Myocyte (in vitro differentiated cells): ENCODE measurements around the gene GPR35. TPM values are rescaled to one million over a fixed set of nuclear protein-coding genes. Genes with fewer than 3 reads are reported as not detected.

Experiments used
- DNase-seq: peaks from one replicate; pipeline ENCODE4 v3.0.0-alpha.2; 2012; ENCODE audit warnings: low read depth
- total RNA-seq: library from RNA; depleted of rRNA; stranded (reverse); fragments of >200 nt; gene quantifications from 2 replicates; pipeline ENCODE4 v1.2.3, GENCODE V29; 2014

Gene GPR35
- total RNA-seq, 1 donor from 2014 or later = 0.56 TPM

DNA sequence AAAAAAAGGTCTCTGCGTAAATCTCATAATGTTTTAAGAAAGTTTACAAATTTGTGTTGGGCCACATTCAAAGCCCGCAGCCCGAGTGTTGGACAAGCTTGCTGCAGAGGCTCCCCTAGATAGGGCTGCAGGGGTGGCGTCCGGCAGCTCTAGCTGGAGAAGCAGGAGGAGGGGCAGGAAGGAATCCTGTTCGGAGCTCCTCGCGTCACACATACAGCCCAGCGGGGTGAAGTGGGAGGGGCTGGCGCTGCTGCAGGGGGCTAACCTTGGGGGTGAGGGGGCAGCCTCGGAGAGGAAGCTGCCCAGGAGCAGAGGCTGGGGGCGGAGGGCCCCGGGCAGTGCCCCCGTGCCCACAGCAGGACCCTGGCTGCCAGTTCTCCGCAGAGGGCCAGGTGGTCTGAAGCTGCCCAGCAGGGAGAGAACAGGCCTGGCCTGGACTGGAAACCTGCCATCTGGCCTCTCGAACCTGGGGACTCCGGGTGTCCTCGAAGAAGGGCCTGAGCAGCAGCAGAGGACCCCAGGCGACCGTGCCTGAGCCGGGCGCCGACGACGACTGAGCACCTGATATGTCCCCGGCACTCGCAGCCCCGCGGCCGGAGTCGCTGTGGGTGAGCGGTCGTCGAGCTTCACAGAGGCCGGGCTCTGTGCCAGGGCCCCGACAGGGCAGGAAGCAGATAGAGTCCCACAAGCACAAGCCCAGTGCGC, 2.6 kb upstream of the GPR35 start:
- DNase-seq = no peak

DNA sequence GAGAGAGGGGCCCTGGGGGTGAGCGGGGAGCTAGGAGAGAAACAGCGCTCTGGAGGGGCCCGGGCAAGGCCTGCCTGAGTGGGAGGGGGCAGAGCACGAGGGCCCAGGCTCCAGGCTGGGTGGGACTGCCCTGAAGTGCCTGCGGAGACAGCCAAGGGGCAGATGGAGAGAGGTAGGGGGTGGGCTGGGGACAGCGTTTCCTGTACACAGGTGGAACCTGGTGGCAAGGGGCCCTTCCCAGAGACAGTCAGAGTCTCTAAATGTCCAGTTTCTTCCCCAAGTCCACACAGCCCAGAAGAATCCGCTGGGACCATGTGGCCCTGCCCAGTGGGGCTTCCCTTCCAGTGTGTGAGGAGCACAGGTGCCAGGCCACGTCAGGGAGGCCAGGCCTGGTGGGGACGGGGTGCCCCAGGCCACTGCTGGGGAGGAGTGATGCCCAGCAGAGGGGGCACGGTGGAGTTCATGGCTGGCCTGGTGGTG, 1.7 kb upstream of the GPR35 start:
- DNase-seq = no peak

DNA sequence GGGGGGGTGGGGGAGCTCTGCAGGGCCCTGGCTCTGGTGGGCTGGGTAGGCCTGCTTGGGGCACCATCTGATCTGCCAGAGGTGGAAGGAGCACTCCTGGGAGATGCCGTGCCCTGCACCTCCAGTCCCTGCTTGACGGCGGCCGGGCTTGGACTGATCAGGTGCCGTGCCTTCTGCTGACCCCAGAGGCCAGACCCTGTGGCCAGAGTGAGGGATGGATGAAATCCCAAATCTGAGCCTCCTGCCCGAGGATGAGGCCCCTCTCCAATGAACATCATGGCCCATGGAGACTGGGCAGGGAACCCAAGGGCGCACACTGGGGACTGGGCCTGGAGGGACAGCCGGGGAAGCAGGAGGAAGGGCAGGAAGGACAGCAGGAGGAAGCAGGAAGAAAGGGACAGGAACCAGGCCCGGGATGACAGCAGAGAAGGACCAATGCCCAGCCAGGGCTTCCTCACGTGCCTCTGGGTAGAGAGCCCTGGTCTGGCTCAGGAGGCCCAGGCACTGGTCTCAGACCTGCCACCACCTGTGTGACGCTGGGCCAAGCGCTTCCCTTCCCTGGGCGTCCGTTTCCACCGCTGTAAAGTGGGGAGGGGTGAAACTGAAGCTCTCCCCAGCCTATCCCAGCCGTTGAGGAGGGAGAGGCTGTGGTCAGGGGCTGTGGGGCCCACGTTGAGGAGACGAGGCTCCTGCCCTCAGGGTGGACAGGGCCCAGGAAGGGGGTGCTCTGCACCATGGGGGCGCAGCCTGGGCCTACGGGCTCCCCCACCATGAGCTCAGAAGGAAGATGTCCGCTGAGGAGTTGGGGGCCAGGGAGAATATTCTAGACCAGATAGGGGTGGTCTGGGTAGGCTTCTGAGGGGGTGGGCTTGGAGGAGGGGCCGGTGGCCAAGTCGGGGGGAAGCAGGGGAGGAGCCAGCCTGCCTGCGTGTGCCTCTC, 1.0 kb upstream of the GPR35 start:
- DNase-seq = no peak

DNA sequence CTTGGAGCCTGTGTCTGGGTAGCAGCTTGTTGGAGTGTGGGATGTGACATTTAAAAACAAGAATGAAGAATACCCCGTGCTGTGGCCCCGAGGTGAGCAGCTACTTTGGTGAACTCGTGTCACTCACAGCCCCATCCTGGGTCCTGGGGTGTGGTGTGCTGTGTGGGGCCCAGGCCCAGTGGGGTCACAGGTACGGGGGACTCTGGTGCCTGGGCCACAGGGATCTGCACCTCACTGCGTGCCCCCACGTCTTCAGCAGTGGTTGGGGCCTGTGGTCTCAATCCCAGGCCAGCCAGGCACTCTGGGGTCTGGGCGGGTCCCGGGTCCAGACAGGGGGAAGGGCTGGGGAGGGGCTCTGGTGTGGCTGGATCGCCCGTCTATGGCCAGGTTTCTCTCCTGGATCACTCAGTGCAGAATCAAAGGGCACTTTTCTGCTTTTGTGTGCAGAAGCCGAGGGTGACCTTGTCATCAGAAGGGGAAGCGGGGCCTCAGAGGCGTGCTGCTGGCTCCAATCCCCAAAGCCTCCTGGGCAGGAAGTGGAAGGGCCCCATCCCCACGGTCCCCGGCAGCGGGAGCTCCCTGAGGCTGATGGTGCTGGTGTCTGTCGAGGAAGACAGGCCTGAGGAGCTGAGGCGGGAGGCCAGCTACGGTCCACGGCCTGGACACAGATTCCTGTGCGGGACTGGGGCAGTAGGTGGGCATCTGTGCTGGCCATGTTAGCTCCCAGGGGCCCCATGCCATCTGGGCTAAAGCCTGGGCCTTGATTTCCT, 1.4 kb downstream of the GPR35 start:
- DNase-seq = no peak

DNA sequence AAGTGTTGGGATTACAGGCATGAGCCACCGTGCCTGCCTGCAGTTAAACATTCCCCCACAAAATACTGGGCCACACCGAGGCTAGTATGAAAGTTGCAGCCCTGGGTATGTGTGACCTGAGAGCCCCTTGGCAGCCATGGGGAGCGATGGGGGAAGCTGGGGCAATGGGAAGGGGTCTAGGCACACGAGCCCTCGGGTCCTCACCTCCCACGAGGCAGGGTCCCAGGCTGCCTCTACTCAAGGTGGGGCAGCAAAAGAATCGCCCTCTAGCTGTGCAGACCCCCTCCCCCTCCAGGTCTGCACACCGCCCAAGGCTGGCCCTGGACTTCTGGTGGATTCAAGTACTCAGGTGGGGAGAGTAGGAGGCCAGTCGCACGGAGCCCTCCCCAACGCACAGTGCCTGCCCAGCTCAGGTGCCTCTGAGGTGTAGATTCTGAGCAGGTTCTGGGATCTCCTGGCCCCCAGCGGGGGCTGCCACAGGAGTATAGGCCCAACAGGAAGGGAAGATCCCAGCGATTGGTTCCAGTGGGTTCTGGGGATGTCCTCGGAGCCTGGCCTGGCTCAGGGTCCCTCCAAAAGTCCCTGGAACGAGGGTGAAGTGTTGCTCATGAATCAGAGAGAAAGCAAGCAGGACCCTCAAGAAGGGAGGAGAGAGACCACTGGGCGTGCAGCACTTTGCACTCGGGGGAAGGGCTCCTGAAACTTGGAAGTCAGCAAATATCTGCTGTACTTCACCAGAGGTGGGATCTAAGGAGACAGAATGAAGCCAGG, 2.6 kb downstream of the GPR35 start:
- no peak for DNase-seq

DNA sequence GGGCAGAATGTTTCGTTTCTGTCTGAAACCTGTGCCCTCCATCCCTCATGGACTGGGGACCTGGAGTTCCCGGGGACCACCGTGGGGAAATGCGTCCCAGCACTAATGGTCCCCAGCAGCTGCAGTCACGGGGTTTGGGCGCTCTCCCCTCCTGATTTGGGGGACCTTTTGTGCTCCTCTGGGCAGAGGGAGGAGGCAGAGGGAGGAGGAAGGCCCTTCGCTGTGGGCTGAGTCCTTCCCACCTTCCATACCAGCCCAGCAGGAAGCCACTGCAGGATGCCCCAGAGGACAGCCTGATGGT, 3.2 kb downstream of the GPR35 start:
- no peak for DNase-seq

DNA sequence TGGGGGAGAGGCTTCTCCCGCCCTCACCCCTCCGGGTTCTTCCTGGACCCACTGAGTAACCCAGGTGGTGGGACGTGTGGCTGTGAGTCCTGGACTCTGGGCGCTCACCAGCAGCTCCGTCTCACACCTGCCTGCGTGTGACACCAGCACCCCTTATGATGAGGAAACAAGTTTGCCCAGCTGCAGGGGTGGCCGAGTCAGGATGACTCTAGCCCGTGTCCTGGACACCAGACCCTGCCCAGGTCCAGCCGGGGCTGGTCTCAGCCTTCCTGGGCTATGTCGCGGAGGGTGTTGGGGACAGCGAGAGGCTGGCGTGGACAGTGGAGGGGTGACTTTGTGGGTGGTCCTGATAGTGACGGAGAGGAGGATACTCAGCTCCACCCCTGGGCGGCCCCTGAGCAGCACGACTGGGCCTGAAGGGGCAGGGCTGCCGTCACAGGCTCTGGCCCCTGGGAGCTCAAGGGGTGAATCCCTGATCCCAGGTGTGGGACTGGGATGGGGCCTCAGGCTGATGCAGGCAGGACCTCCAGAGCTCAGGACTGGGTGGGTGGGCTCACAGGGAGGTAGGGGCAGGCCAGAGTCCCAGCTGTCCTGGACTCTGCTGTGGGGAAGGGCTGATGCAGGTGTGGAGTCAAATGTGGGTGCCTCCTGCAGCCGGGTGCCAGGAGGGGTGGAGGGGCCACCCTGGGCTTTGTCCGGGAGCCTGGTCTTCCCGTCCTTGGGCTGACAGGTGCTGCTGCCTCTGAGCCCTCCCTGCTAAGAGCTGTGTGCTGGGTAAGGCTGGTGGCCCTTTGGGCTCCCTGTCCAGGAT, 3.7 kb downstream of the GPR35 start:
- DNase-seq = no peak

DNA sequence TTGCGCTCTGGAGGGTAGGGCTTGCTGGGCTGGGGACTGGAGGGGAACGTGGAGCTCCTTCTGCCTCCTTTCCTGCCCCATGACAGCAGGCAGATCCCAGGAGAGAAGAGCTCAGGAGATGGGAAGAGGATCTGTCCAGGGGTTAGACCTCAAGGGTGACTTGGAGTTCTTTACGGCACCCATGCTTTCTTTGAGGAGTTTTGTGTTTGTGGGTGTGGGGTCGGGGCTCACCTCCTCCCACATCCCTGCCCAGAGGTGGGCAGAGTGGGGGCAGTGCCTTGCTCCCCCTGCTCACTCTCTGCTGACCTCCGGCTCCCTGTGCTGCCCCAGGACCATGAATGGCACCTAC, 4.3 kb downstream of the GPR35 start:
- DNase-seq = no peak

DNA sequence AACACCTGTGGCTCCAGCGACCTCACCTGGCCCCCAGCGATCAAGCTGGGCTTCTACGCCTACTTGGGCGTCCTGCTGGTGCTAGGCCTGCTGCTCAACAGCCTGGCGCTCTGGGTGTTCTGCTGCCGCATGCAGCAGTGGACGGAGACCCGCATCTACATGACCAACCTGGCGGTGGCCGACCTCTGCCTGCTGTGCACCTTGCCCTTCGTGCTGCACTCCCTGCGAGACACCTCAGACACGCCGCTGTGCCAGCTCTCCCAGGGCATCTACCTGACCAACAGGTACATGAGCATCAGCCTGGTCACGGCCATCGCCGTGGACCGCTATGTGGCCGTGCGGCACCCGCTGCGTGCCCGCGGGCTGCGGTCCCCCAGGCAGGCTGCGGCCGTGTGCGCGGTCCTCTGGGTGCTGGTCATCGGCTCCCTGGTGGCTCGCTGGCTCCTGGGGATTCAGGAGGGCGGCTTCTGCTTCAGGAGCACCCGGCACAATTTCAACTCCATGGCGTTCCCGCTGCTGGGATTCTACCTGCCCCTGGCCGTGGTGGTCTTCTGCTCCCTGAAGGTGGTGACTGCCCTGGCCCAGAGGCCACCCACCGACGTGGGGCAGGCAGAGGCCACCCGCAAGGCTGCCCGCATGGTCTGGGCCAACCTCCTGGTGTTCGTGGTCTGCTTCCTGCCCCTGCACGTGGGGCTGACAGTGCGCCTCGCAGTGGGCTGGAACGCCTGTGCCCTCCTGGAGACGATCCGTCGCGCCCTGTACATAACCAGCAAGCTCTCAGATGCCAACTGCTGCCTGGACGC, 4.9 kb downstream of the GPR35 start:
- no peak for DNase-seq

DNA sequence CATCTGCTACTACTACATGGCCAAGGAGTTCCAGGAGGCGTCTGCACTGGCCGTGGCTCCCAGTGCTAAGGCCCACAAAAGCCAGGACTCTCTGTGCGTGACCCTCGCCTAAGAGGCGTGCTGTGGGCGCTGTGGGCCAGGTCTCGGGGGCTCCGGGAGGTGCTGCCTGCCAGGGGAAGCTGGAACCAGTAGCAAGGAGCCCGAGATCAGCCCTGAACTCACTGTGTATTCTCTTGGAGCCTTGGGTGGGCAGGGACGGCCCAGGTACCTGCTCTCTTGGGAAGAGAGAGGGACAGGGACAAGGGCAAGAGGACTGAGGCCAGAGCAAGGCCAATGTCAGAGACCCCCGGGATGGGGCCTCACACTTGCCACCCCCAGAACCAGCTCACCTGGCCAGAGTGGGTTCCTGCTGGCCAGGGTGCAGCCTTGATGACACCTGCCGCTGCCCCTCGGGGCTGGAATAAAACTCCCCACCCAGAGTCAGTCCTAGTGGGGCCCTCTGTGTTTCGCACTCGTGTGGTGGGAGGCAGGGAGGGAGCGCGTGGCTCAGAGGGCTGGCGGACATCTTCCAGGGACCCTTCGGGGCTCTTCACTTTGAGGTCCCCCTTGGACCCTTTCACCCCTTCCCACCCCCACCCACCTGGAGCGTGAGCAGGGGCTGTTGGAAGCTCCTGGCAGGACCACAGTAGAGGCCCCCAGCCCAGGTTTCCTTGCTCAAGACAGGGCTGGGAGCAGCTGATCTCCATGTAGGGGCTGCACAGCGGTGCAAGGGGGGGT, 5.7 kb downstream of the GPR35 start:
- no peak for DNase-seq

DNA sequence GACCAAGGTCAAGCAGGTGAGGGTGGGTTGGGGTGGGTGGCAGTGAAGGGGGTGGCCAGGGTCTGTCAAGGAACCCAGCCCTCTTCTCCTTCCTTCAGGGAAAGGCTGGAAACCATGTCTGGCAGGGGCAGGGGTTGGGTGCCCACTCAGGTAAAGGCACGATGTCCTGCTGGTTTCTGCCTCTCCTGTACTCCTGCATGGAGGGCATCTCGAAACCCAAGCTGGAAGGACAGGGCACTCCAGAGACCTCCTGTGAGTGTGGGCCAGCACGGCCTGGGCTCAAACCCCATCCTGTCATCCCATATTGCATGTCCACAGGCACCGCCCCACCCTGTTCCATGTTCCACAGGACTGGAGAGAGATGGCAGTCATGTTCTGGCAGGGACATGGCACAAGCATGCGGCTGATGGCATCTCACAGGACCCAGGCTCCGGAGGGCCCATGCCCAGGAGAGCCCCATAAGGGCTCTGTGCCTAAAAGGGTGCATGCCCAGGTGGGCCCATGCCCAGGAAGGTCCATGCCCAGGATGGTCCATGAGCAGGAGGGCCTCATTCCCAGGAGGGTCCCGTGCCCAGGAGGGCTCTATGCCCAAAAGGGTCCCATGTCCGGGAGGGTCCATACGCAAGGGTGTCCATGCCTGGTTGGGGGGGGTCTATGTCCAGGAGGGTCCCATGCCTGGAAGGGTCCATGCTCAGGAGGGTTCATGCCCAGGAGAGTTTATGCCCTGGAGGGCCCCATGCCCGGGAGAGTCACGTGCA, 6.4 kb downstream of the GPR35 start:
- no peak for DNase-seq

DNA sequence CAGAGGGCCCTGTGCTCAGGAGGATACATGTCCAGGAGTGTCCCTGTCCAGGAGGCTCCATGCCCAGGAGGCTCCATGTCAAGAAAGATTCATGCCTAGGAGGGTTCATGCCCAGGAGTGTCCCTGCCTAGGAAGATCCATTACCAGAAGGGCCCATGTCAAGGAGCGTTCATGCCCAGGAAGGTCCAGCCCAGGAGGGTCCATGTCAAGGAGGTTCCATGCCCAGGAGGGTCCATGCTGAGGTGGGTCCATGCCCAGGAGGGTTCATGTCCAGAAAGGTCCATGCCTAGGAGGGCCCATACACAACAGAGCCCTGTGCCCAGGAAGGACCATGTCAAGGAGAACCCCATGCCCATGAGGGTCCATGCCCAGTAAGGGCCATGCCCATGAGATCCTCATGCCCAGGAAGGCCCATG, 7.0 kb downstream of the GPR35 start:
- no peak for DNase-seq

DNA sequence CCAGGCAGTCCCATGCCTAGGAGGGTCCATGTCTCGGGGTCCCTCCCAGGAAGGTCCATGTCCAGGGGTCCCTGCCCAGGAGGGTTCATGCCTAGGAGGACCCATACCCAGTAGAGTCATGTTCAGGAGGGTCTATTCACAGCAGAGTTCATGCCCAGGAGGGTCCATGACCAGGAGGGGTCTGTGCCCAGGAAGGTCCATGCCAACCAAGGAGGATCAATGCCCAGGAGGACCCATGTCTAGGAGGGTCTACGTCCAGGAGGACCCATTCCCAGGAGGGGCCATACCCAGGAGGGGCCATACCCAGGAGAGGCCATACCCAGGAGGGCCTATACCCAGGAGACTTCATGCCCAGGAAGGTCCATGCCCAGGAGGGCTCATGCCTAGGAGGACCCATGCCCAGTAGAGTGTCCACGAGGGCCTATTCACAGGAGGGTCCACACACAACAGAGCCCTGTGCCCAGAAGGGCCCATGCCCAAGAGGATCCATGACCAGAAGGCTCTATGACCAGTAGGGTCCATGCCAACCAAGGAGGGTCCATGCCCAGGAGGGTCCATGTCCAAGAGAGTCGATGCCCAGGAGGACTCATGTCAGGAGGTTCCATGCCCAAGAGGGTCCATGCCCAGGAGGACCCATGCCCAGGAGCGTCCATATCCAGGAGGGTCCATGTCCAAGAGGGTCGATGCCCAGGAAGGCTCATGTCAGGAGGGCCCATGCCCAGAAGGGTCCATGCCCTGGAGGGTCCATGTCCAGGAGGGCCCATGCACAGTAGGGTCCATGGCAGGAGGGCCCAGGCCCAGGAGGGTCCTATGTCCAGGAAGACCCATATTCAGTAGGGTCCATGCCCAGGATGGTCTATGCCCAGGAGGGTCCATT, 10.1 kb downstream of the GPR35 start:
- DNase-seq = no peak

DNA sequence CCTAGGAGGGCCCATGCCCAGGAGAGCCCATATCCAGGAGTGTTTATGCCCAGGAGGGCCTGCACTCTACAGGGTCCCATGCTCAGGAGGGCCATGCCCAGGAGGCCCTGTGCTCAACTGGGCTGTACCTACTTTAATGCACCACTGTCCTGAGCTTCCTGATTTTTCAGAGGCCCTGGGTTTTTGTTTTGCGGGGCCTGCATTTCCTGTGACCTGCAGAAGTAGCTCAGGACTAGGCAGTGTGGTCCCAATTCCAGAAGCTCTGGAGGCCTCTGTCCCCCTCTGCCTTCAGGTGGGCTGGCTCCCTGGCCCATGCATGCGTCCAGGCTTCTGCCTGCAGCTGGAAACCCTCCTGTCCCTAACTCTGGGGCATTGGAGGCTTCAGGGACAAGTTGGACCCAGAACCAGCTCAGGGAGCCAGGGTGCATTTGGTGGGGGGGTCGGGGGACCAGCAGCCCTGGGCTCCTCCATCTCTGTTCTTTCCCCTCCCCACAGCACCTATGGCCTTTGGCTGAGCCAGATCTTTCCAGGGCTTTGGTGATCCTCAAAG, 10.8 kb downstream of the GPR35 start:
- no peak for DNase-seq

DNA sequence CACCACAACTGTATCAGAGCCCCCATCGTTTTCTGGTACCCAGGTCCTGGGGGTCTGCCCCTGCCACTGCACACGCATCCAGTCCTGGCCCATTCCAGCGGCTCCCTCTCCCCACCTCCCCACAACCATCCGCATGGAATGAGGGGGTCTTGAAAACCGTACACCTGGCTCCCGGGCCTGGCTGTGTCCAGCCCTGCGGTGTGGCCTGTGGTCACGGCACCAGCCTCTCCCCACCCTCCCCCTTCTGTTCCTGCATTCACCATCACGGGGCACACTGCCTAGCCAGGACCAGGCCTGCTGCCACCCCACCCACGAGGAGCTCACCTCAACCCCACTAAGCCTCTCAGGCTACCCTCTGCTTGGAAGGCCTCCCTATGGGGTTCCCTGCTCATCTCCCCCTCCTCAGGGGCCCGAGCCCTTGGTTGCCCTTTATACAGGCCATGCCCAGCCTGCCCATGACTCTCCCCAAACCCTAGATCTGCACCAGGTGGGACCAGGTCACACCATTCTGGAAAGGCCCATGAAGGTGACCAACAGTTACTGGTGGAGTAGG, 11.4 kb downstream of the GPR35 start:
- DNase-seq = no peak
